GM18873 (cell line): Measurements from ENCODE around the gene TUT7.

ENCODE experiments used
- ATAC-seq: cut with Tn5 transposase; IDR thresholded peaks from one replicate; pipeline ENCODE4 v1.9.1; 2021; ENCODE audit warnings: mild to moderate bottlenecking, moderate library complexity, moderate number of reproducible peaks; ENCODE audit not compliant: unreplicated experiment, low FRiP score

The TUT7 gene

DNA sequence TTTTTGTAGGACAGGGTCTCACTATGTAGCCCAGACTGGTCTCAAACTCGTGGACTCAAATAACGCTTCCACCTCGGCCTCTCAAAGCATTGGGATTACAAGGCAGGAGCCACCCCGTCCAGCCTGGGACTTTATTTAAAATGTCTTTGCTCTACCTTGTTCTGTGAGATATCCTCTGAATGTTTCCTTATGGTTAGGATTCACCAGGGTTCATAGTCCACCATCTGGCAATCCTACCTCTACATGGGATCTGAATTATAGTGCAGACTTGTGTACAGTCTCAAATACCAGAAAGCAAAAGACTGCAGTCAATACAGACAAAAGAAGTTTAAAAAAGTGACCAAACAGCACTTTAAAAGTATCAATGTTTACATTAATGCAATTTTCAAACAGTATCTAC, 82.0 kb downstream of the TUT7 start:
- no peak for ATAC-seq

DNA sequence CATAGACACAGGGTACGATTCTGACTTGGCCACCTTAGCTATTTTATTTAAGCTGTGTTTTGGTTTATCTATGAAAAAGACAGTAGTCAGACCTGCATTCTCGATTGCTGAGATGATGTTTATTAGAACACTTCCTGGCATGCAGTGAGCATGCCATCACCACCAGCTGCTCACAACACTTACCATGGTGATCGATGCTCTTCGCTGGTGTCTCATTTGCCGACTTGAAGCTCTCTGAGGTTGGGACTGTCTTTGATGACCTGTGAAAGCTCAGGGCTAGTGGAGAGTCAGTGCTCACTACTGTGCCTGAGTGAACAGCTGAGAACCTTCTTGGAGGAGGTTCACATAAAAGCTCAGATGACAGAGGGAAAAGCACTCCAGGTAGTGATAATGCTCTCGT, 90.3 kb downstream of the TUT7 start:
- no peak for ATAC-seq

DNA sequence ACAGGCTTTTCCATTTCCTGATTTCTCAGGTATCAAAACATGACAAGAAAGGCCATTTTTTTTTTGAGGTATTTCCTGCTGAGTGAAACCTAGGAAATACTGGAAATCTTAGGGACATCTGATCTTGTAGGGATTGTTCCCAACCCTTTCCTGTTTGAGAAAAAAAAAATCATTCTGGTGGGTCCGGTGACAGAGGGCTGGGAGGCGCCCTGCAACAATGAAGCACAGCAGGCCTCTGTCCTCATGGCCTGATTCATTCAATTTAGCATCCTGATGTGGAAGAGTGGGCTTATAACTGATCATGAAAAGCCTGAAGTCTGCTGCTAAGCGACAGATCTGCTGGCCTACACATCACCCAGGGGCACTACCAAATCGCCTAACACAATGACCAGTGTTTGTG, 91.7 kb downstream of the TUT7 start:
- ATAC-seq = no peak

DNA sequence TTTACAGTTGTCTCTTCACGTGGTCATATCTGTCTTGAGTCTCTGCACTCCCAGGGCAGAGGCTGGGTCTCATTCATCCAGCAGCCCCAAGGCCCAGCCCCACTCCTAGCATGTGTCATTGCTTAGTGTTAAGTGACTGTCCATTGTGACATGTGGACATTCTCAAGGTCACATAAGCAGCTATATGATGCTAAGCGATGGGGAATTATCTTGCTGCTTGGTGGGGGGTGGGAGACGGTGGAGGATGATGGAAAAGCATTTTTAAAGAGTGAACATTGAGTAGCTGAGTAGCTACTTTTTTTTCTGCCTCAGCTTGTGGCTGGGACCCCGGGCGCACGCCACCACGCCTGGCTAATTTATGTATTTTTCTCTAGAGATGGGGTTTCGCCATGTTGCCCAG, 94.7 kb downstream of the TUT7 start, which contains the start of gene C9orf153:
Gene C9orf153 (minus strand): TSS at position 101 of the 400 bp plus-strand sequence. CDS start 30,054 bp downstream, outside the sequence.
- no peak for ATAC-seq

DNA sequence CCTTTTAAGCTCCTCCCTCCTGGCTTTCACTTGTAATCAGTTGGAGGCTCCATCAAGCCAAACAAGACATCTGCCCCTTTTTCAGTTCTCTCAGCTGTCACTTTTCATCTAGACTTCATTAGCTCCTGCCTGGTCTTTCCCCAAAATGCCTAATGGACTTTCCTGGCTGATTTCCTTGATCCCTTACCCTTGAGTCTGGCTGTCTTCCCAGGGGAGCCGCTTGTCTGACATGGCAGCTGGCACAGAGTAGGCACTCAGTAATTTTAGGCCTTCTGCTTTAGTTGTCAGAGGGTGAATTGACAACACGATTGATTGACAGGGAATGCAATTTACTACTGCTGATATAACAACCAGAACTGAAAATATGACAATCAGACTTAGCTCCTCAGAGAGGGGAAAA, 96.8 kb downstream of the TUT7 start:
- ATAC-seq = no peak

DNA sequence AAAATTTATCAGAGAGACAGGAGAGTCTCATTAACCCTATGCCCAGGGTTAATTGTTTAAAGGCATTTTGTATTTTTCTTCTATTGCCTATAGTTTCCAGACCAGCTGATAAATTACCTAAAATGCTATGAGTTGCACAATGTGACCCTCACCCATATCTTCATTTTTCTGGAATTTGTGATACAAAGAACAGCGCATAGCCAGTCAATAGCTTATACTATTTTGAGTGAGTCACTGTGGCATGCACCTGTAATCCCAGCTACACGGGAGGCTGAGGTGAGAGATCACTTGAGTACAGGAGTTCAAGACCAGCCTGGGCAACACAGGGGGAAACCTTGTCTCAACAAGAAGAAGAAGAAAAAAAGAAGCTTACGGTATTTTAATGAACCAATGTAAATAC, 97.6 kb downstream of the TUT7 start:
- no peak for ATAC-seq

DNA sequence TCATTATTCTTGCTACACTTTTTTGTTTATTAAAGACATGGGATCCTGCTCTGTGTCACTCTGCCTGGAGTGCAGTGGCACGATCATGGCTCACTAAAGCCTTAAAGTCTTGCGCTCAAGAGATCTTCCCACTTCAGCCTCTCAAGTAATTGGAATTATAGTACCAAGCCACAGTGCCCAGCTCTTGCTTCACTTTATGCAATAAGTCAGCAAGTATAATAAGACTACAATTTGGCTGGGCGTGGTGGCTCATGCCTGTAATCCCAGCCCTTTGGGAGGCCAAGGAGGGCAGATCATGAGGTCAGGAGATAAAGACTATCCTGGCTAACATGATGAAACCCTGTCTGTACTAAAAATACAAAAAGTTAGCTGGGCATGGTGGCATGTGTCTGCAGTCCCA, 100.6 kb downstream of the TUT7 start:
- ATAC-seq = no peak

DNA sequence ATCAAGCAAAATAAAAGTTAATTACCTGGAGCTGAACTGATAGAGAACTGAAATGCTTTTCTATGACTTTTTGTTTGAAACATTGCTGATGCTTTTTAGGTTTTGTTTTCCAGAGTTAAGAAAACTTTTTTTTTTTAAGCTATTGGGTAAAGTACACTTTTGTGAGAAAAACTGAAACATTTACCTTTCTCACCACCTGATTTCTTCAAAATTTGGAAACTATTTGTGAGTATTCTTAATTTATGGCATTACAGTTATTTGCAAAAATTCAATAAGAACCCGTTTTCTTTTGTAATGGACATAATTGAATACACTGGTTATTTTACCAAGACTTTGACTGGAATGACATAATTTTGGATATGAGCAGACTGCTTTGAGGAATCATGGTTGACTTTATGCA, 101.3 kb downstream of the TUT7 start:
- ATAC-seq = no peak

DNA sequence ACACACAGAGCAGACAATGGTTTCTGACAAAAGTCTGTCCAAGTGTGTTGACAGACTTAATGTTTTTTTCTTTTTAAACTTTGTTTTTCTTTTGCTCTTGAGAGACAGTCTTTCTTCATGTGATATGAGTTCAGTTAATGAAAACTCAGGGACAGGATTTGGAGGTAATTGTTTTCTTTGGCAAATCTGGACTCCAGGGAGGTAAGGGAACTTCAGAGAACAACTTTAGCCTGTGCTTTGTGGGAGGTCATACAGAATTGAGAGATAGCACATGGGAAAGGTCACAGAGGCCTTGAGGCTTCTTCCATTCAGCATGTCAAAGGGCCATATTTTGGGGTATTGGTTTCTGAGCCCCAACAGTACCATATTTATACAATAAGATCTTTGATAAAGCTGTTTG, 104.1 kb downstream of the TUT7 start:
- ATAC-seq = no peak

DNA sequence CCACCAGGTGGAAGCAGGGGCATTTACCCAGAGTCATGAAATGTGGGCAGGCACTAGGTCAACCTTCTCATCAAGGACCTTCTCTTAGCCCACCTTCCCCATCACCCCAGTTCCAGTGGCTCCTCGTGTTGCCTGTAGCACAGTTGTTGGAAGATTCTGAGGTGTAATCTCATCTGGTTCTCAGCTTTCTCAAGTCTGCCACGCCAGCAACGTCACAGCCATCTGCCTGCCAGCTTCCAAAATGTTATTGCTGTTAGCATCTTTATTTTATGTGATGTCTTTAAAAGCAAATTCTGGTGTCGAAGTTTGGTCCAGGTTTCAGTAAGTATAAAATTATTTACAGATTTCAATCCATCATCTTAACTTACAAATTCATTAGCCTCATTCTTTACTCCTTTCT, 105.5 kb downstream of the TUT7 start:
- no peak for ATAC-seq

DNA sequence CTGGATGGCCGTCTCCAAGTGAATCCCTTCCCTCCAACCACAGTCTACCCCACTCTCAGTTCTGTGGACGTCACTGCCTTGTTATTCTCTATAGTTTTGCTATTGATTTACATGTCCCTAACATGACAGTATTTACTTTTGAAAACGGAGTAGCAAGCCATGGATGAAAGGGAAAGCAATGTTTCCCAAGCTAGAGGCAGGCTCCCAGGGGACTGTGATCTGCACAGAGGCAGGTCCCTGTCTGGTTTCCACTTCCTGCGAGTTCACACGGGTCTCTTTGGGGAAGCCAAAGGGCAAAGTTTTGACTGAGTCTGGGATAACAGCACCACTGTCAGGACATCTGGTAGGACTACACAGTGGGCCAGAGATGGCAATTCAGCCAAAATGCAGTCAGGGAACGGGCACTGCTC, 107.5 kb downstream of the TUT7 start:
- peak; percentile 80 for ATAC-seq

DNA sequence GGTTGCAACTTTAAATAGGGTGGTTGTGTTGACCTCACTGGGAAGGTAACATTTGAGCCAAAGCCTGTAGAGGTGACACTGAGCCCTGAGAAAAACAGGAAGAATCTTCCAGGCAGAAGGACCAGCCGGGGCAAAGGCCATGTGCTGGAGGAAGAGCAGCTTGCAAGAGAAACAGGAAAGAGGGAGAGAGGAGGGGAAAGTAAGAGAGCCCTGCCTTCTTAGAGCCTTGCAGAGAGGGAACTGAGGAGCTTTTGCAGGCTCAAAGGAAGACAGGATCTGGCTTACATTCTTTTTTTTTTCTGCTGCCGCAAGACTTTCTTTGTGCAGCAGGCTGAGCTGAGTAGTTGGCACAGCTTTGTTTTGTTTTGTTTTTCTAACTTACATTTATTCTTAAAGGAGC, 112.1 kb downstream of the TUT7 start:
- ATAC-seq = no peak

DNA sequence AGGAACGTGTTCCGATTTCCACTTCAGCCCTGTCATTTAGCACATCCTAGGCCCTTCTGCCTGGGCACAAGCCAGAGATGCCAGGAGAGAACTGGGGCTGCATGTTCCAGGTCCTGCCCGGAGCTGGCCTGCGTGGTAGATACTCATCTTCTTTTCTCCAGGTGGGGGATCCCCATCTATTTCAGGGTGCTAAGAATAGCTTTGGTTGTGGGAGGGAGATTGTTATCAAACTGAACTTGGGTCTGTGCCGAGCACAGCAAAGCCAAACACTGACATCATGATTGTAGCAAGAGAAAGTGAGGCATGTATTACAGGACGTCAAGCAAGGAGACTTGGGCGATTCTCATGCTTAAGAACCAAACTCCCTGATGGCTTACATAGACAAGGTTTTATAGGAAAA, 113.0 kb downstream of the TUT7 start:
- no peak for ATAC-seq

DNA sequence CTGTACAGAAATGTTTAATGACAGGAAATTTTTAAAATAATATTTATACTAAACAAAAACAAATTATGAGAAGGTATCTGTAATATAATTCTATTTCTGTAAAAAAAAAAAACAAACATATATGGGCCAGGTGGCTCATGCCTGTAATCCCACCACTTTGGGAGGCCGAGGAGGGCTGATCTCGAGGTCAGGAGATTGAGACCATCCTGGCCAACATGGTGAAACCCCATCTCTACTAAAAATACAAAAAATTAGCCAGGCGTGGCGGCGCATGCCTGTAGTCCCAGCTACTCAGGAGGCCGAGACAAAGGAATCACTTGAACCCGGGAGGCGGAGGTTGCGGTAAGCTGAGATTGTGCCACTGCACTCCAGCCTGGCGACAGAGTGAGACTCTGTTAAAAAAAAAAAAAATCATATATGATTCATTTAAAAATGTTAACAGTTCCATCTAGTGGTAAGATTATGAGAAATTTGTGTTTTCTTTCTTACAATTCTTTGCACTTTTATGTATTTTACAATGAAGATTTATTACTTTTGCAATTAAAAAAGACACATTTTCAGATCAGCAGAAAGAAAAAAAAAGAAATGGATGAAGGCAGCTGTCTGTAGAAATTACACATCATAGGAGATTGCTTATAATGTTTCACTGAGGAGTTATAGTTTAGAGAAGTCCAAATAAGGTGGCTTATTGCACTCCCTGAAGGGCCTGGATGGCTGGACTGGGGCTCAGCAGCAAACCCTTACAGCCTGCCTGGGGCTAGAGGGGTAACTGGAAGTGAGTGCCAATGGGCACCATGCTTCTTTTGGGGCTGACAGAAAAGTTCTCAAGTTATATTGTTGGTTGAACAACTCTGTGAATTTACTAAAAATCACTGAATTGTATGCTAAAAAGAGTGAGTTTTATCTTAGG, 115.1 kb downstream of the TUT7 start:
- no peak for ATAC-seq
